ENCODE results near the gene AR.

DNA sequence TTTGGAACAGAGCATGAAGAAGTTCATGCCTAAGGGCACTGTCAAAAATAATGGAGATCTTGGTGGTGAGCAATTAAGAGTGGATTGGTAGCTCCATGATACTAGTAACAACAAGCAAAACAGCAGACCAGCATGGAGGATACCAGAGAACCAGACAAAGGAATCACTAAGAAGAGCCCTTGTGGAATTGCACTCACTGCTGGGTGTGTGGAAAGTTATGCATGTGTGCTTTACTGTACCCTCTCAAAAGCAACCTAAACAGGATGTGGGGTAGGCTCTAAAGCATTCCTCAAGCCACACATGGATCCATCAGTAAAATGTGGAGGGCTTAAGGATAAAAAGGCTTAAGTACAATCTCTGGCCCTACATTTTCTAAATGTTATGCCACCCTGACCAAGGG lies 69.5 kb downstream of the AR start:
- TF ChIP-seq, protein P1, sequence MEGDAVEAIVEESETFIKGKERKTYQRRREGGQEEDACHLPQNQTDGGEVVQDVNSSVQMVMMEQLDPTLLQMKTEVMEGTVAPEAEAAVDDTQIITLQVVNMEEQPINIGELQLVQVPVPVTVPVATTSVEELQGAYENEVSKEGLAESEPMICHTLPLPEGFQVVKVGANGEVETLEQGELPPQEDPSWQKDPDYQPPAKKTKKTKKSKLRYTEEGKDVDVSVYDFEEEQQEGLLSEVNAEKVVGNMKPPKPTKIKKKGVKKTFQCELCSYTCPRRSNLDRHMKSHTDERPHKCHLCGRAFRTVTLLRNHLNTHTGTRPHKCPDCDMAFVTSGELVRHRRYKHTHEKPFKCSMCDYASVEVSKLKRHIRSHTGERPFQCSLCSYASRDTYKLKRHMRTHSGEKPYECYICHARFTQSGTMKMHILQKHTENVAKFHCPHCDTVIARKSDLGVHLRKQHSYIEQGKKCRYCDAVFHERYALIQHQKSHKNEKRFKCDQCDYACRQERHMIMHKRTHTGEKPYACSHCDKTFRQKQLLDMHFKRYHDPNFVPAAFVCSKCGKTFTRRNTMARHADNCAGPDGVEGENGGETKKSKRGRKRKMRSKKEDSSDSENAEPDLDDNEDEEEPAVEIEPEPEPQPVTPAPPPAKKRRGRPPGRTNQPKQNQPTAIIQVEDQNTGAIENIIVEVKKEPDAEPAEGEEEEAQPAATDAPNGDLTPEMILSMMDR (IDR thresholded peaks at IDR 0.05): no peak
- no peak for TF ChIP-seq EZH2 (IDR thresholded peaks at IDR 0.05)
- no peak for TF ChIP-seq EZH2phosphoT487 (IDR thresholded peaks at IDR 0.05)

All from neural progenitor cell (in vitro differentiated cells).